ENCODE measurements around the gene KCNJ6. TPM values are rescaled to one million over a fixed set of nuclear protein-coding genes. Genes with fewer than 3 reads are reported as not detected.

The KCNJ6 gene
- total and polyA plus RNA-seq, 2 of the 8 experiments (the other 6 are each of a cell fraction or from before 2014, with no cell fraction given): 0.51 to 1.2 TPM

DNA sequence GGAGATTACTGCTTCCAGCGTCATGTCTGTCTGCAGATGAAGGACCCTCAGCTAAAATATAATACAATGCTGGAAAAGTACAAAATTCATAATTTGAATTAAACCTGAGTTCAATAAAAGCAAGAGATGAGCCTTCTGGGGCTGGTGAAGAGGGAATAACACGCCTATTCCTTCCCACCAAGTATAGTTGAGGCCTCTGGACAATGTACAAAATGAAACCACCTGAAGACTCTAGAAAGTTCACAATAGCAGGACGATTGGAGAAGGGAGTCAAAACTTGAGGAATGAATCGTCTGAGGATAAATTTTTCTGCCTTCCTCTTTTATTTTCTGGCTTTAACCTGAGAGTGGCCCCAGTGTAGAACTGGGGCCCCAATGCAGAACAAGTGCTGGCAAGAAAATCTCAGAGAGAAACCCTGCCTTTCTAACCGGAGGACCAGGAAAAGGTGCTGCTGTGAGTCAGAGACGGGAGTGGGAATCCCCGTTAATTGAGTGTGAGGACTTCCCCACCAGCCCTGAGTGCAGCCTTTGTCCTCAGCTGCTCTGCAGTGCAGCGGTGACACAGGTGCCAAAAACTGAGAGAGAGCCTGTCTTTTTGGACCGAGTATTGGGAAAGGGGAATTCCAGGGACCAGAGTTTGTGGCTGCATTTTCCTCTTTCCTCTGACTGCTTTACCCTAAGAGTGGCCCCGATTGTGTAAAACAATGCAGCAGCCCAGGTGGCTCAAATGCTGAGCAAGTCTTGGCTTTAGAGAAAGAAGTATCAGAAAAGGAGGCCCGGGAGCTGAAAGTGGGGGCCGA is 284.7 kb downstream of the KCNJ6 start:
- Histone ChIP-seq H4K5ac (ENCODE audit: insufficient read length, low read depth, low read length) (peak overlapping the region; percentile 40), H2BK15ac (ENCODE audit: low read length) (peak overlapping the region; percentile 54; the same call in 1 of the 2 replicates), H3K27me3 (replicated peaks in 1 of 4; ENCODE audit: control insufficient read depth in 3 of 4, extremely low read depth in 1 of 4, insufficient read depth in 3 of 4, low read length in 3 of 4) (no peaks in the 10 kb centered on the region), H3K56ac (replicated peaks; ENCODE audit: insufficient read length, low read depth, low read length) (no peak overlapping the region), H3K4me1 (replicated peaks in 1 of 4; ENCODE audit: control insufficient read depth in 3 of 4, insufficient read depth in 4 of 4, low read length in 3 of 4) (peaks cover 2 to 14% (median 11%) of the 10 kb centered on the region in 4 experiments; a peak in 4 of 7 replicates), H2BK20ac (ENCODE audit: low read length) (0 out of 2 replicates have a peak overlapping the region, but pooled peaks have one; percentile 4), H3K4ac (replicated peaks; ENCODE audit: insufficient read length, low read depth, low read length) (no peak overlapping the region), H4K20me1 (replicated peaks in 1 of 2; ENCODE audit: control insufficient read depth in 1 of 2, insufficient read depth in 2 of 2, low read length in 2 of 2) (no peaks in the 10 kb centered on the region), H4K8ac (ENCODE audit: extremely low read depth, insufficient read depth, low read length) (no peak overlapping the region), H2BK120ac (replicated peaks; ENCODE audit: low read depth, low read length) (peak overlapping the region; percentile 27), H3K9me3 (ENCODE audit: insufficient read depth in 2 of 2, low read depth in 1 of 2, low read length in 1 of 2) (peaks cover 0 to 6% of the 10 kb centered on the region in 2 experiments; a peak in 2 of 4 replicates), H3K18ac (ENCODE audit: extremely low read depth, low read length) (peak overlapping the region; percentile 89), H3K23me2 (ENCODE audit: low read depth, low read length) (no peaks in the 10 kb centered on the region), H3K79me2 (ENCODE audit: control insufficient read depth in 1 of 2, insufficient read depth in 2 of 2, low read length in 2 of 2) (no peaks in the 10 kb centered on the region), H4K91ac (replicated peaks; ENCODE audit: insufficient read length, low read length) (no peak overlapping the region), H2BK5ac (ENCODE audit: low read depth, low read length) (peak overlapping the region; percentile 97; the same call in 1 of the 2 replicates), H3K23ac (ENCODE audit: insufficient read length) (no peak overlapping the region), H3K4me2 (ENCODE audit: insufficient read depth in 1 of 2, low read depth in 2 of 2, low read length in 2 of 2) (peak overlapping the region; percentile 59 to 61), H2BK12ac (ENCODE audit: low read depth, low read length) (0 out of 2 replicates have a peak overlapping the region, but pooled peaks have one; percentile 85), H2AK5ac (ENCODE audit: low read depth, low read length) (no peak overlapping the region), H3K9ac (replicated peaks in 1 of 4; ENCODE audit: extremely low read depth in 1 of 4, low read depth in 3 of 4, low read length in 3 of 4) (peak overlapping the region in 1 of 4 experiments; percentile 50; a peak in 2 of 7 replicates), H3K79me1 (ENCODE audit: low read depth, low read length) (no peaks in the 10 kb centered on the region), H3K27ac (ENCODE audit: low read depth, low read length) (peak overlapping the region; percentile 80), H3K14ac (ENCODE audit: insufficient read length) (no peak overlapping the region), H3K36me3 (ENCODE audit: control insufficient read depth in 2 of 4, insufficient read depth in 4 of 4, low read length in 3 of 4) (no peaks in the 10 kb centered on the region; a peak in 1 of 8 replicates), H2AFZ (ENCODE audit: low read length) (no peak overlapping the region; the same call in 1 of the 2 replicates), H3K4me3 (ENCODE audit: extremely low read depth in 1 of 4, insufficient read depth in 2 of 4, low read depth in 3 of 4, low read length in 4 of 4) (peak overlapping the region in 3 of 4 experiments; percentile 16 to 33 (median 18); a peak in 3 of 8 replicates)
- ChIA-PET POLR2A (ENCODE audit: partially characterized antibody) (interaction anchor here (1.2 to 1.6 kb wide), 3 partner anchors 9 to 411 kb away, joined by 3 to 6 read pairs (median 5); no protein-coding TSS in a partner anchor), CTCF (ENCODE audit: partially characterized antibody) (interaction anchor here (1.7 to 2.4 kb wide), 3 partner anchors 9 to 168 kb away, joined by 3 to 6 read pairs (median 6); no protein-coding TSS in a partner anchor)
- FAIRE-seq (peak; percentile 13), DNase-seq (ENCODE audit: low read depth in 1 of 2, low spot score in 2 of 2) (peak; percentile 33 to 58)
- WGBS, 2 experiments (ENCODE audit: extremely low coverage in 1 of 2, insufficient coverage in 1 of 2, insufficient read length in 1 of 2, insufficient replicate concordance in 2 of 2, low coverage in 1 of 2, low lambda C conversion rate in 2 of 2, missing lambda C conversion rate in 1 of 2): 23% methylated on average over 12 of the region's 12 CpGs; no CpG with 5 or more reads in 1 of the 2 experiments
- TF ChIP-seq SIX5 (IDR thresholded peaks at IDR 0.05; ENCODE audit: low read depth, low read length): no peak
- TF ChIP-seq JUND (IDR thresholded peaks at IDR 0.05; ENCODE audit: low read length): no peak
- no peak for TF ChIP-seq HDAC6 (IDR thresholded peaks at IDR 0.05; ENCODE audit: low read depth, low read length)
- no peak; the same call in 1 of the 2 replicates for TF ChIP-seq BACH1 (IDR thresholded peaks at IDR 0.05; ENCODE audit: low read length)
- TF ChIP-seq NRF1 (IDR thresholded peaks at IDR 0.05; ENCODE audit: low read depth, low read length): no peak
- TF ChIP-seq CHD1 (IDR thresholded peaks at IDR 0.05; ENCODE audit: low read depth, low read length): no peak
- no peak for TF ChIP-seq SRF (IDR thresholded peaks at IDR 0.05; ENCODE audit: low read depth, low read length)
- TF ChIP-seq, protein P1, sequence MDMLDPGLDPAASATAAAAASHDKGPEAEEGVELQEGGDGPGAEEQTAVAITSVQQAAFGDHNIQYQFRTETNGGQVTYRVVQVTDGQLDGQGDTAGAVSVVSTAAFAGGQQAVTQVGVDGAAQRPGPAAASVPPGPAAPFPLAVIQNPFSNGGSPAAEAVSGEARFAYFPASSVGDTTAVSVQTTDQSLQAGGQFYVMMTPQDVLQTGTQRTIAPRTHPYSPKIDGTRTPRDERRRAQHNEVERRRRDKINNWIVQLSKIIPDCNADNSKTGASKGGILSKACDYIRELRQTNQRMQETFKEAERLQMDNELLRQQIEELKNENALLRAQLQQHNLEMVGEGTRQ (IDR thresholded peaks at IDR 0.05; ENCODE audit: low read length): no peak
- TF ChIP-seq SIN3A (conservative IDR thresholded peaks at IDR 0.05 in 1 of 2, IDR thresholded peaks at IDR 0.05 in 1 of 2; ENCODE audit: low read depth in 1 of 2, low read length in 2 of 2): no peak
- peak in 1 of 2 experiments; percentile 88; a peak in 2 of 3 replicates for TF ChIP-seq EP300 (IDR thresholded peaks at IDR 0.05; ENCODE audit: borderline replicate concordance in 1 of 2, low read depth in 2 of 2, low read length in 2 of 2)
